Astrocyte (in vitro differentiated cells and primary cell): Measurements from ENCODE around the gene MIDN. TPM values are rescaled to one million over a fixed set of nuclear protein-coding genes. Genes with fewer than 3 reads are reported as not detected.

Experiments used
- DNase-seq: peaks from one replicate; pipeline ENCODE4 v3.0.0-alpha.2; 2010; ENCODE audit warnings: low read depth
- FAIRE-seq: peaks from 2 replicates; lab custom pipeline; 2011; peaks lifted over from hg19 to GRCh38; lab: Jason Lieb, UNC
- H2AFZ ChIP-seq: 2 replicates; pipeline ENCODE4 v1.6.0; 2012; ENCODE audit warnings: low read depth, low read length, inconsistent platforms
- H3K27ac ChIP-seq: 2 replicates; pipeline ENCODE4 v1.5.1; 2011; ENCODE audit warnings: low read depth, low read length, inconsistent platforms
- H3K27me3 ChIP-seq: 2 replicates; pipeline ENCODE4 v1.6.0; 2011; ENCODE audit warnings: low read length, inconsistent platforms; ENCODE audit not compliant: insufficient read depth
- H3K36me3 ChIP-seq: 2 replicates; pipeline ENCODE4 v1.5.1; 2011; ENCODE audit warnings: low read length, inconsistent platforms; ENCODE audit not compliant: insufficient read depth
- H3K4me1 ChIP-seq: 2 replicates; pipeline ENCODE4 v1.5.1; 2011; ENCODE audit warnings: low read length, inconsistent platforms; ENCODE audit not compliant: insufficient read depth
- H3K4me2 ChIP-seq: 2 replicates; pipeline ENCODE4 v1.6.0; 2012; ENCODE audit warnings: low read length, inconsistent platforms
- H3K4me3 ChIP-seq: 2 replicates; pipeline ENCODE4 v1.5.1; 2011; ENCODE audit warnings: low read depth, mild to moderate bottlenecking, low read length, inconsistent platforms; ENCODE audit not compliant: insufficient read depth
- H3K79me2 ChIP-seq: 2 replicates; pipeline ENCODE4 v1.6.0; 2012; ENCODE audit warnings: mild to moderate bottlenecking, low read length, inconsistent platforms; ENCODE audit not compliant: insufficient read depth
- H3K9ac ChIP-seq: 2 replicates; pipeline ENCODE4 v1.6.0; 2012; ENCODE audit warnings: mild to moderate bottlenecking, low read length, inconsistent platforms
- H3K9me3 ChIP-seq: 2 replicates; pipeline ENCODE4 v1.5.1; 2012; ENCODE audit warnings: low read depth, mild to moderate bottlenecking, low read length, inconsistent platforms; ENCODE audit not compliant: insufficient read depth
- H4K20me1 ChIP-seq: 2 replicates; pipeline ENCODE4 v1.6.0; 2012; ENCODE audit warnings: low read length, inconsistent platforms; ENCODE audit not compliant: insufficient read depth
- H3K27ac Mint-ChIP-seq: one replicate; pipeline ENCODE4 v1.8.0; 2021; ENCODE audit warnings: mild to moderate bottlenecking, mixed read lengths; ENCODE audit not compliant: unreplicated experiment
- H3K27me3 Mint-ChIP-seq: one replicate; pipeline ENCODE4 v1.8.0; 2021; ENCODE audit warnings: low read depth, mixed read lengths; ENCODE audit not compliant: unreplicated experiment
- H3K36me3 Mint-ChIP-seq: one replicate; pipeline ENCODE4 v1.8.0; 2021; ENCODE audit warnings: low read depth, mixed read lengths; ENCODE audit not compliant: unreplicated experiment
- H3K4me1 Mint-ChIP-seq: one replicate; pipeline ENCODE4 v1.8.0; 2021; ENCODE audit warnings: low read depth, mixed read lengths; ENCODE audit not compliant: unreplicated experiment
- H3K4me3 Mint-ChIP-seq: one replicate; pipeline ENCODE4 v1.8.0; 2021; ENCODE audit warnings: mild to moderate bottlenecking, moderate library complexity, mixed read lengths; ENCODE audit not compliant: unreplicated experiment
- H3K9me3 Mint-ChIP-seq: one replicate; pipeline ENCODE4 v1.8.0; 2021; ENCODE audit warnings: mild to moderate bottlenecking, mixed read lengths; ENCODE audit not compliant: unreplicated experiment
- EZH2 ChIP-seq: IDR thresholded peaks from 2 replicates; pipeline ENCODE4 v1.6.1; 2012; ENCODE audit warnings: mild to moderate bottlenecking, low read length, inconsistent platforms; ENCODE audit not compliant: insufficient read depth
- total RNA-seq: library from RNA; stranded (reverse); gene quantifications from 2 replicates; pipeline ENCODE4 v1.2.1, GENCODE V29; 2021
- TF ChIP-seq, protein P1 (sequence below): IDR thresholded peaks from 2 replicates; pipeline ENCODE4 v1.5.1; 2011; ENCODE audit warnings: low read depth, mild to moderate bottlenecking, inconsistent platforms, low read length, moderate library complexity; ENCODE audit not compliant: insufficient read depth

Gene MIDN
- total RNA-seq, 1 donor from 2014 or later = 141 TPM

DNA sequence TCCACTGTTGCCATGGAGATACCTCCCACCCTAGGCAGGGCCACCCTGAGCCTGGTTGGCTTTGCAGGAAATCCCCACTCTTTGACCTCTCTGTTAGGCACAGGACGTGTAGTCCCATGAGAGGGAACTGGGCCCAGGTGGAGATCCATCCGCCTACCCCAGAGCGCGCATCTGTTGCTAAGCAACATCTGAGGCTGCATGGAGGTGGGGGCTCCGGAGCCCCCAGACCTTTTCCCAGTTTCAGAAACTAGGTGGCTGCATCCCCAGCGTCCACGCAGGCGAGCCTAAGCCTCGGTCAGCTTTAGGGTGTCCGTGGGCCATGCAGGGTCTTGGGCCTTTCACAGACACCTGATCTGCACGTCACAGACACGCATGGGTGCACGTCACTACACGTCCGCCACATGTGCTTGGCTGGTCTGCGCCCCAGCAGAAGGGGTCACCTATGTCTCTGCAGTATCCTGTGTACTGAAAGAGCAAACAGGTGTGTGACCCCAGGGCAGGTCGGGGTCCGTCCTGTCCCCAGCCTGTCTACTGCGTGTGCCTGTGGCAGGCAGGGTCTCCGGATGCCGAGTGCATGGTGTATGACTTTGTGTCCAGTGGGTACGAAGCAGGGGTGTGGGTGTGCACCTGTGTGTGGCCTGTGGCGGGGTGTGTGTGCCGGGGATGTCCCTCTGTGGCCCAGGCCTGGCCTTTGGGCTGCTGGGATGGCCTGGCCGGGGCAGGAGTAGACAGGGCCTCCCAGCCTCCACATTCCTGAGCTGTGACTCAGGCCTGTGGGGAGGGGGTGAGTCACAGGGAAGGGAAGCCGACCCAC lies 16.6 kb downstream of the MIDN start:
- Histone ChIP-seq H3K9ac (peak overlapping the region; percentile 61), H3K4me1 (peaks cover 66% of the 10 kb centered on the region), H3K27me3 (no peaks in the 10 kb centered on the region), H3K27ac (peak overlapping the region; percentile 67), H3K9me3 (no peaks in the 10 kb centered on the region), H3K79me2 (peaks cover 6% of the 10 kb centered on the region), H3K4me3 (no peak overlapping the region), H3K4me2 (peak overlapping the region; percentile 68), H4K20me1 (peaks cover 11% of the 10 kb centered on the region), H3K36me3 (no peaks in the 10 kb centered on the region), H2AFZ (no peak overlapping the region)
- Mint-ChIP-seq H3K4me1 (peaks cover 27% of the 10 kb centered on the region), H3K27me3 (no peaks in the 10 kb centered on the region), H3K9me3 (no peaks in the 10 kb centered on the region), H3K36me3 (peaks cover 1% of the 10 kb centered on the region), H3K27ac (peak overlapping the region; percentile 92), H3K4me3 (peak overlapping the region; percentile 45)
- FAIRE-seq (no peak), DNase-seq (peak; percentile 76)
- no peak for TF ChIP-seq EZH2
- TF ChIP-seq, protein P1, sequence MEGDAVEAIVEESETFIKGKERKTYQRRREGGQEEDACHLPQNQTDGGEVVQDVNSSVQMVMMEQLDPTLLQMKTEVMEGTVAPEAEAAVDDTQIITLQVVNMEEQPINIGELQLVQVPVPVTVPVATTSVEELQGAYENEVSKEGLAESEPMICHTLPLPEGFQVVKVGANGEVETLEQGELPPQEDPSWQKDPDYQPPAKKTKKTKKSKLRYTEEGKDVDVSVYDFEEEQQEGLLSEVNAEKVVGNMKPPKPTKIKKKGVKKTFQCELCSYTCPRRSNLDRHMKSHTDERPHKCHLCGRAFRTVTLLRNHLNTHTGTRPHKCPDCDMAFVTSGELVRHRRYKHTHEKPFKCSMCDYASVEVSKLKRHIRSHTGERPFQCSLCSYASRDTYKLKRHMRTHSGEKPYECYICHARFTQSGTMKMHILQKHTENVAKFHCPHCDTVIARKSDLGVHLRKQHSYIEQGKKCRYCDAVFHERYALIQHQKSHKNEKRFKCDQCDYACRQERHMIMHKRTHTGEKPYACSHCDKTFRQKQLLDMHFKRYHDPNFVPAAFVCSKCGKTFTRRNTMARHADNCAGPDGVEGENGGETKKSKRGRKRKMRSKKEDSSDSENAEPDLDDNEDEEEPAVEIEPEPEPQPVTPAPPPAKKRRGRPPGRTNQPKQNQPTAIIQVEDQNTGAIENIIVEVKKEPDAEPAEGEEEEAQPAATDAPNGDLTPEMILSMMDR = no peak

DNA sequence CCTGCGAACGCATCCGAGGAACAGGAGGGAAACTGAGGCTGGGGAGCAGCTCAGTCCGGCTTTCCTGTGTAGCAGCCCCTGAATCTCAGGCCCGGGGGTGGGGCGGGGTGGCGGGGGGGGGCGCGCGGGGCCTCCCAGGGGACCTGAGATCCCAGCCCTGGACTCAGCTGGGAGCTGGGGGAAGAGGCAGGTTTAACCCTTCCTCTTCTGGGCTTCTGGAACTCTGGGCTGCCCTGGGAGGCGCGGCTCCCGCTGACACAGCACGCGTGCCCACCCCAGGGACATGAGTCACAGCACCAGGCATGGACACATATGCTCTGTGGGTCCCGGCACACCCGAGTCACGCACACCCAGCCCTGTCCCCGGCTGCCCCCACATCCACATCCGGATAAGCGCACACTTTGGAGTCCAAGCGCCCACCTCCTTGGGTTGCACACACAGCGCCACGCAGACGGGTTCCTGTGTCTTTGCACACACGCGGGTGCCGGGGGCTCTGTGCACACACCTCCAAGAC lies 17.3 kb downstream of the MIDN start:
- Mint-ChIP-seq H3K27ac (peak overlapping the region; percentile 92), H3K9me3 (no peaks in the 10 kb centered on the region), H3K27me3 (no peaks in the 10 kb centered on the region), H3K4me1 (peaks cover 28% of the 10 kb centered on the region), H3K4me3 (peak overlapping the region; percentile 72), H3K36me3 (peaks cover 1% of the 10 kb centered on the region)
- no peaks in the 10 kb centered on the region for H3K27me3 ChIP-seq
- H2AFZ ChIP-seq = no peak overlapping the region
- peak overlapping the region; percentile 75 for H3K9ac ChIP-seq
- FAIRE-seq = no peak
- H3K4me2 ChIP-seq = peak overlapping the region; percentile 93
- H3K4me3 ChIP-seq = peak overlapping the region; percentile 53
- peaks cover 13% of the 10 kb centered on the region for H3K79me2 ChIP-seq
- H3K4me1 ChIP-seq = peaks cover 67% of the 10 kb centered on the region
- peak overlapping the region; percentile 75 for H3K27ac ChIP-seq
- no peaks in the 10 kb centered on the region for H3K36me3 ChIP-seq
- peak; percentile 62 for DNase-seq
- peaks cover 16% of the 10 kb centered on the region for H4K20me1 ChIP-seq
- no peaks in the 10 kb centered on the region for H3K9me3 ChIP-seq
- TF ChIP-seq, protein P1 = no peak
- no peak for TF ChIP-seq EZH2
